GM12801 (cell line): ENCODE data around the gene MAD1L1.

Experiments used
- CTCF ChIP-seq: IDR thresholded peaks from one replicate; pipeline ENCODE4 v1.5.1; 2011; ENCODE audit warnings: control low read depth; ENCODE audit not compliant: insufficient read length; ENCODE audit errors: extremely low read depth

The MAD1L1 gene

GRCh38 chr7:1811850-1812508 lies 420.8 kb downstream of the MAD1L1 start:
- TF ChIP-seq CTCF: no peak

- TF ChIP-seq CTCF: no peak
Observed at GRCh38 chr7:1810961-1811849, 421.5 kb downstream of the MAD1L1 start.

- no peak for TF ChIP-seq CTCF
Observed at GRCh38 chr7:1810521-1810920, 422.2 kb downstream of the MAD1L1 start.

- TF ChIP-seq CTCF: no peak
Observed at GRCh38 chr7:1809601-1810258, 423.0 kb downstream of the MAD1L1 start.

- TF ChIP-seq CTCF: no peak
Observed at GRCh38 chr7:1809070-1809469, 423.7 kb downstream of the MAD1L1 start.

GRCh38 chr7:1807821-1808600 lies 424.7 kb downstream of the MAD1L1 start:
- TF ChIP-seq CTCF: no peak

- TF ChIP-seq CTCF: no peak
Observed at GRCh38 chr7:1806354-1806753, 426.4 kb downstream of the MAD1L1 start.
